Suprapubic skin (tissue), 4 donors: ENCODE results near the gene CRTAP. TPM values are rescaled to one million over a fixed set of nuclear protein-coding genes. Genes with fewer than 3 reads are reported as not detected.
"Not testable (repeated sequence)": the region's sequence is repeated elsewhere in the genome, so short reads cannot be mapped to it uniquely, and the experiment has no call there.

ENCODE experiments used
- DNase-seq, 2 donors: peaks; one replicate each; pipeline ENCODE4 v3.0.0-alpha.2; 2019; ENCODE audit warnings: low spot score in 2 of 2
- H3K27ac ChIP-seq: fragments of 200-600 bp; sonication (generic); one replicate; pipeline ENCODE4 v1.5.1; 2019
- H3K27me3 ChIP-seq: fragments of 200-600 bp; sonication (generic); one replicate; pipeline ENCODE4 v1.5.1; 2019
- H3K36me3 ChIP-seq: fragments of 200-600 bp; sonication (generic); one replicate; pipeline ENCODE4 v1.5.1; 2019
- H3K4me1 ChIP-seq: fragments of 200-600 bp; sonication (generic); one replicate; pipeline ENCODE4 v1.5.1; 2019
- H3K4me3 ChIP-seq: fragments of 200-600 bp; sonication (generic); one replicate; pipeline ENCODE4 v1.5.1; 2019; ENCODE audit warnings: mild to moderate bottlenecking
- H3K9me3 ChIP-seq: fragments of 200-600 bp; sonication (generic); one replicate; pipeline ENCODE4 v1.5.1; 2019
- CTCF ChIP-seq, 2 donors: fragments of 200-600 bp in 1 of 2; fragments of 450-650 bp in 1 of 2; sonication (generic) in 1 of 2; IDR thresholded peaks; one replicate each; pipeline ENCODE4 v1.5.1; 2016 to 2019; ENCODE audit warnings: antibody characterized with exemption in 2 of 2, mild to moderate bottlenecking in 1 of 2, moderate library complexity in 1 of 2
- EP300 ChIP-seq: sonication (generic); formaldehyde crosslinking; IDR thresholded peaks from one replicate; pipeline ENCODE4 v1.6.1; 2017; ENCODE audit warnings: antibody characterized with exemption
- POLR2A ChIP-seq, 2 donors: fragments of 450-650 bp; IDR thresholded peaks; one replicate each; pipeline ENCODE4 v1.6.1; 2017; ENCODE audit warnings: antibody characterized with exemption in 2 of 2, mild to moderate bottlenecking in 2 of 2, moderate library complexity in 2 of 2
- POLR2AphosphoS5 ChIP-seq, 3 donors: sonication (generic); formaldehyde crosslinking; IDR thresholded peaks; one replicate each; pipeline ENCODE4 v1.6.1; 2017; ENCODE audit warnings: antibody characterized with exemption in 3 of 3
- WGBS: methylation state at CpG from one replicate; pipeline ENCODE4 v1.1.5; 2018; 5-methylcytosine and 5-hydroxymethylcytosine counted together
- total RNA-seq, 4 donors: library from RNA; depleted of rRNA; stranded (reverse); fragments of >200 nt; gene quantifications; one replicate each; pipeline ENCODE4 v1.1.0, GENCODE V29; 2016

CRTAP gene
- total RNA-seq, 4 donors from 2014 or later: 99.5 to 162 (median 135) TPM

- no peaks in the 10 kb centered on the region for H3K9me3 ChIP-seq
- H3K4me1 ChIP-seq: no peaks in the 10 kb centered on the region
- 87% methylated on average over 5 of the region's 5 CpGs for WGBS
- H3K4me3 ChIP-seq: no peak overlapping the region
- H3K27me3 ChIP-seq: no peaks in the 10 kb centered on the region
- DNase-seq: no peak
- H3K36me3 ChIP-seq: no peaks in the 10 kb centered on the region
- no peak overlapping the region for H3K27ac ChIP-seq
- TF ChIP-seq CTCF (IDR thresholded peaks at IDR 0.05): no peak
- no peak for TF ChIP-seq EP300
- no peak for TF ChIP-seq POLR2A (IDR thresholded peaks at IDR 0.05)
- no peak for TF ChIP-seq POLR2AphosphoS5 (IDR thresholded peaks at IDR 0.05)
Measured at GRCh38 chr3:33181229-33181628, 67.4 kb downstream of the CRTAP start.

- H3K27me3 ChIP-seq, H3K4me1 ChIP-seq, H3K4me3 ChIP-seq, H3K27ac ChIP-seq, H3K9me3 ChIP-seq, H3K36me3 ChIP-seq, DNase-seq: not testable (repeated sequence)
- WGBS: 92% methylated on average over 1 of the region's 1 CpG
Measured at GRCh38 chr3:33181641-33182040, 67.8 kb downstream of the CRTAP start.

- Histone ChIP-seq H3K27me3 (no peaks in the 10 kb centered on the region), H3K36me3 (no peaks in the 10 kb centered on the region), H3K27ac (no peak overlapping the region), H3K4me3 (no peak overlapping the region), H3K4me1 (no peaks in the 10 kb centered on the region), H3K9me3 (no peaks in the 10 kb centered on the region)
- TF ChIP-seq EP300 (no peak), POLR2A (IDR thresholded peaks at IDR 0.05) (no peak), POLR2AphosphoS5 (IDR thresholded peaks at IDR 0.05) (no peak), CTCF (IDR thresholded peaks at IDR 0.05) (no peak)
- WGBS: 83% methylated on average over 2 of the region's 2 CpGs
- no peak for DNase-seq
Measured at GRCh38 chr3:33184863-33185262, 71.0 kb downstream of the CRTAP start.

GRCh38 chr3:33186524-33187367, 72.9 kb downstream of the CRTAP start:
- no peaks in the 10 kb centered on the region for H3K27me3 ChIP-seq
- no peaks in the 10 kb centered on the region for H3K9me3 ChIP-seq
- DNase-seq: no peak
- 90% methylated on average over 13 of the region's 13 CpGs for WGBS
- H3K36me3 ChIP-seq: no peaks in the 10 kb centered on the region
- TF ChIP-seq EP300 (no peak), POLR2A (IDR thresholded peaks at IDR 0.05) (no peak), CTCF (IDR thresholded peaks at IDR 0.05) (no peak)
- no peak overlapping the region for H3K4me3 ChIP-seq
- no peak overlapping the region for H3K27ac ChIP-seq
- H3K4me1 ChIP-seq: no peaks in the 10 kb centered on the region

GRCh38 chr3:33187368-33187634, 73.5 kb downstream of the CRTAP start:
- Histone ChIP-seq H3K4me3 (no peak overlapping the region), H3K9me3 (no peaks in the 10 kb centered on the region), H3K27me3 (no peaks in the 10 kb centered on the region), H3K4me1 (no peaks in the 10 kb centered on the region), H3K36me3 (no peaks in the 10 kb centered on the region), H3K27ac (no peak overlapping the region)
- 83% methylated on average over 3 of the region's 3 CpGs for WGBS
- no peak for DNase-seq
- no peak for TF ChIP-seq EP300
- no peak for TF ChIP-seq CTCF (IDR thresholded peaks at IDR 0.05)
- TF ChIP-seq POLR2AphosphoS5 (IDR thresholded peaks at IDR 0.05): no peak
- TF ChIP-seq POLR2A (IDR thresholded peaks at IDR 0.05): no peak

GRCh38 chr3:33194303-33194702, 80.5 kb downstream of the CRTAP start:
- 86% methylated on average over 1 of the region's 1 CpG for WGBS
- DNase-seq: no peak
- TF ChIP-seq POLR2A (IDR thresholded peaks at IDR 0.05) (no peak), EP300 (no peak), CTCF (IDR thresholded peaks at IDR 0.05) (no peak), POLR2AphosphoS5 (IDR thresholded peaks at IDR 0.05) (no peak)
- Histone ChIP-seq H3K27me3 (no peaks in the 10 kb centered on the region), H3K4me3 (no peak overlapping the region), H3K9me3 (no peaks in the 10 kb centered on the region), H3K27ac (no peak overlapping the region), H3K36me3 (no peaks in the 10 kb centered on the region), H3K4me1 (no peaks in the 10 kb centered on the region)
